ENCODE results near the gene APCDD1L. TPM values are rescaled to one million over a fixed set of nuclear protein-coding genes. Genes with fewer than 3 reads are reported as not detected.

Gene APCDD1L
- total RNA-seq, 4 donors from 2014 or later = 0.59 to 2.1 (median 1.1) TPM; not detected in 1

DNA sequence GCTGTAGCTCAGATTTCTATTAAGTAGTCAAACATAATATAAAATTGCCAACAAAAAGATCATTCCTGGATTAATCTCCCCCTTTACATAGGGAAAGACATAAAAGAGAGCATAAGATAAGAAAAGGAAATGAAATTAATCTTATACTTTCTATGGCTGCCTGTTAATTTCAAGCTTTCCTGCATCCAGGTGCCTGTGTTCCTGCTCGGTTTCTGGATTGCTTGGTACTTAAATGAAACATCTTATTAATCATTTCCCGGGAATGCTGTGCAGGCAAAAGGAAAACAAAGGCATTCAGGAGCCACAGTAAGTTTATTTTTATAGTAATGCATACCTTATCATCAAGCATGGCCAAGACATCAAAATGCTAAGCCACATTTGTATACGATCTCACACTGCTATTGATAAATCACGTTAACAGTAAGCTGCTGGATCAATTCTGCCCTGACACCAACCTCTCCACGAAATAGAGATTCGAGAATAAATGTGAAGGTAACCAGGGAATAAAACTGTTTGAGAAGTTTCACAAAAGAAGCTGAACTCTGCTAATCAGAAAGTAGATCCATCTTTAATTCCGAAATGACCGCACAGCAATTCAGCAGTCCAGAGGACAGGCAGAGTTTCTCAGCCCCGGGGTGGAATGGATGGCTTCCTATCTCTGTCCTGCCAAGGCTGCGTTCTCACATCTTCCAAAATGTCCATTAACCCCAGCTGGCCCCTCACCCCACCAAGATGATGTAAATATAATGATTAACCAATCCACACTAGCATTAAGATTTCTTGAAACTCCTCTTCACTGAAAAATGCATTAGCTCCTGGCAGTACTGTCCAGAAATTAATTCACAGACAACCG lies 32.6 kb upstream of the APCDD1L start:
- H3K4me1 ChIP-seq = no peaks in the 10 kb centered on the region
- H3K27me3 ChIP-seq = no peaks in the 10 kb centered on the region
- H3K27ac ChIP-seq = no peak overlapping the region
- TF ChIP-seq, protein P1, sequence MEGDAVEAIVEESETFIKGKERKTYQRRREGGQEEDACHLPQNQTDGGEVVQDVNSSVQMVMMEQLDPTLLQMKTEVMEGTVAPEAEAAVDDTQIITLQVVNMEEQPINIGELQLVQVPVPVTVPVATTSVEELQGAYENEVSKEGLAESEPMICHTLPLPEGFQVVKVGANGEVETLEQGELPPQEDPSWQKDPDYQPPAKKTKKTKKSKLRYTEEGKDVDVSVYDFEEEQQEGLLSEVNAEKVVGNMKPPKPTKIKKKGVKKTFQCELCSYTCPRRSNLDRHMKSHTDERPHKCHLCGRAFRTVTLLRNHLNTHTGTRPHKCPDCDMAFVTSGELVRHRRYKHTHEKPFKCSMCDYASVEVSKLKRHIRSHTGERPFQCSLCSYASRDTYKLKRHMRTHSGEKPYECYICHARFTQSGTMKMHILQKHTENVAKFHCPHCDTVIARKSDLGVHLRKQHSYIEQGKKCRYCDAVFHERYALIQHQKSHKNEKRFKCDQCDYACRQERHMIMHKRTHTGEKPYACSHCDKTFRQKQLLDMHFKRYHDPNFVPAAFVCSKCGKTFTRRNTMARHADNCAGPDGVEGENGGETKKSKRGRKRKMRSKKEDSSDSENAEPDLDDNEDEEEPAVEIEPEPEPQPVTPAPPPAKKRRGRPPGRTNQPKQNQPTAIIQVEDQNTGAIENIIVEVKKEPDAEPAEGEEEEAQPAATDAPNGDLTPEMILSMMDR (IDR thresholded peaks at IDR 0.05) = no peak
- no peak for TF ChIP-seq POLR2A (IDR thresholded peaks at IDR 0.05)
- intact Hi-C loops (cut with DNase I; ENCODE audit: low total_unique reads) = no loop called here
- DNase-seq = no peak
- no peaks in the 10 kb centered on the region for H3K36me3 ChIP-seq
- no peaks in the 10 kb centered on the region for H3K9me3 ChIP-seq
- H3K4me3 ChIP-seq = no peak overlapping the region

DNA sequence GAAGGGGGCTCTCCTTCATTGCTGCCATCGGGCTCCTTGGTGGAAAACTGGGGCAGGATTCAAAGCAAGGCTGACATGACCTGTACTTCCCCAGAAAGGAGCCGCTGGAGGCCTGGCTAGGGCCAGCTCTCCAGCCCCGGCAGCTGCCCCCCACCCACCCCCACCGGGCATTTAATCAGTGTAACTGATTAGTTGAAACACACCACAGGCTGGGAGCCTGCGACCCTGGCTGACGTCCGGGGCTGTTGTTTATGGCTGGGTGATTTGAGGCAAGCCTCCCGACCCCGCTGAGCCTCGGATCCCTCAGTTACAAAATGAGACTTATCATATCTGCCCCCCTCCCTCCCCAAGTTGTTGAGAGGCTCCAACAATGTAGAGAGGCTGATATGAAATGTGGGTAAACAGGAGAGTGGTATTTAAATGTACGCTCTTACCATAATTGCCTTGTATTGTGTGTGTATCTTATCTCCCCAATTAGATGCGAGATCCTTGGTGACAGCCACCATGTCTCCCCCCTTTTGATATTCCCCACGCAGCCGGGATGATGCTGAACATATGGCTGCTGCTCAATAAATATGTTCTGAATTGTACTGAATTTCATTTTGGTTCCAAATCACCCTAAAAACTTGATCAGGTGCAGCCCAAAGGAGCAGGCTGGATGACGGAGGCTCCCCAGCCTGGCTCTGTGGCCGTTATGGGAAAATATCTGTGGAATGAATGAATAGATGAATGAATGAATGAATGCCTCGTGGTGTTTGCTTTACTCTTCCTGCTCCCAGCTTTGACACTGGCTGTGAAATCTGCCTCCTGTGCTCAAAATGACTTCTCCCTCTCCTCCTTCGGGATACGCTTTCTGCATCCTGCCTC lies 31.8 kb upstream of the APCDD1L start:
- no peaks in the 10 kb centered on the region for H3K4me1 ChIP-seq
- no peak for DNase-seq
- no peak overlapping the region for H3K27ac ChIP-seq
- H3K27me3 ChIP-seq = no peaks in the 10 kb centered on the region
- no peak for TF ChIP-seq POLR2A (IDR thresholded peaks at IDR 0.05)
- TF ChIP-seq, protein P1 (IDR thresholded peaks at IDR 0.05) = no peak
- H3K36me3 ChIP-seq = no peaks in the 10 kb centered on the region
- no peak overlapping the region for H3K4me3 ChIP-seq
- no peaks in the 10 kb centered on the region for H3K9me3 ChIP-seq
- intact Hi-C loops (cut with DNase I; ENCODE audit: low total_unique reads) = no loop called here

DNA sequence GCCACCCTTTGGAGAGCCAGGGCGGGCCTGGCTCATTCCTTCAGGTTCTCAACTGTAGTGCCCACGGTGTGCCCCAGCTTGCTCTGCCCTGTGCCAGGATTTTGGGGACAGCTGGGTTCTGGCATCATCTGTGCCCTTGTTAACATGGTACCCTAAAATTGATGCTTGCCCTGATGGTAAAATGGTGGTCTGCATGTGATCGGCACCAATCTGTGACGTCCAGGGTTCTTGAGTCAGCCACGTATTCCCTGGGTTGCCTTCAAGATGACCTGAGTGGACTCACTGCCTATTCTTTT lies 31.2 kb upstream of the APCDD1L start:
- no peaks in the 10 kb centered on the region for H3K27me3 ChIP-seq
- no peaks in the 10 kb centered on the region for H3K36me3 ChIP-seq
- intact Hi-C loops (cut with DNase I; ENCODE audit: low total_unique reads) = no loop called here
- no peak for TF ChIP-seq POLR2A (IDR thresholded peaks at IDR 0.05)
- TF ChIP-seq, protein P1 (IDR thresholded peaks at IDR 0.05) = no peak
- no peaks in the 10 kb centered on the region for H3K4me1 ChIP-seq
- no peak overlapping the region for H3K27ac ChIP-seq
- no peak overlapping the region for H3K4me3 ChIP-seq
- no peaks in the 10 kb centered on the region for H3K9me3 ChIP-seq
- DNase-seq = no peak

DNA sequence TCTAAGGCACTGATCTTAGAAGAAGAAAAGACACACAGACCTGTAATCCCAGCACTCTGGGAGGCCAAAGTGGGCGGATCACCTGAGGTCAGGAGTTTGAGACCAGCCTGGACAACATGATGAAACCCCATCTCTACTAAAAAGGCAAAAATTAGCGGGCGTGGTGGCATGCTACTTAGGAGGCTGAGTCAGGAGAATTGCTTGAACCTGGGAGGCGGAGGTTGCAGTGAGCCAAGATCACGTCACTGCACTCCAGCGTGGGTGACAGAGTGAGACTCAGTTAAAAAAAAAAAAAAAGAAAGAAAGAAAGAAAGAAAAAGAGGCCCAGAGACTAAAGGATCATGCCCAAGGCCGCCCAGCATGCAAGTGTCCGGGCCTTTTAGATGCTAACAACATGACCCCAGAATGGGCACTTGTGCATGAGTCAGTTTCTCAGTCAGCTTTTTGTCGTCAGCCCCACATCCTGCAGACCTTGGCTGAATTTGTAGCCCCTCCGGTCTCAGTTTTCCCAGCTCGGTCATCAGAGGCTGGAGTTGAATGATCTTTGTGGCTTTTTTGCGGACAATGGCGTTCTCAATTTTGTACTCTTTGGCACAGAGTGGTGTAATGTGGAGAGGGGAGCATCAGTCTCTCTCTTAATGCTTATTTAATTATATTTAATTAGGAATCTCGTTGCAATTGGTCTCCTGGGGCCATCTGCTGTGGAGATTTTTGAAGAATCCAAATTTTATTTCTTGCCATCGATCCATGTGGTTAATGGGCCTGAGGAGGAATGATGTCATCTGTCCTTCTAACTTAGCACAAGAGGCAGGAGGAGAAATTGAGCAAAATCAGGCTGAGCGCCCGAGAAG lies 30.6 kb upstream of the APCDD1L start:
- H3K36me3 ChIP-seq = no peaks in the 10 kb centered on the region
- H3K4me3 ChIP-seq = no peak overlapping the region
- H3K27ac ChIP-seq = no peak overlapping the region
- H3K4me1 ChIP-seq = no peaks in the 10 kb centered on the region
- intact Hi-C loops (cut with DNase I; ENCODE audit: low total_unique reads) = no loop called here
- TF ChIP-seq, protein P1 (IDR thresholded peaks at IDR 0.05) = no peak
- TF ChIP-seq POLR2A (IDR thresholded peaks at IDR 0.05) = no peak
- H3K9me3 ChIP-seq = no peaks in the 10 kb centered on the region
- no peak for DNase-seq
- H3K27me3 ChIP-seq = no peaks in the 10 kb centered on the region

All from uterus (tissue), 4 donors.